Tibial nerve (tissue), 3 donors: ENCODE data around the gene NBEA.

ENCODE experiments used
- CTCF ChIP-seq, 5 experiments: fragments of 200-600 bp in 3 of 5; fragments of 450-650 bp in 2 of 5; sonication (generic) in 3 of 5; IDR thresholded peaks; one replicate each; pipeline ENCODE4 v1.5.1; 2016 to 2019; ENCODE audit warnings: antibody characterized with exemption in 5 of 5, mild to moderate bottlenecking in 3 of 5, moderate library complexity in 2 of 5
- POLR2A ChIP-seq, 2 donors: fragments of 450-650 bp; IDR thresholded peaks; one replicate each; pipeline ENCODE4 v1.6.1; 2017; ENCODE audit warnings: antibody characterized with exemption in 2 of 2, mild to moderate bottlenecking in 2 of 2, moderate library complexity in 2 of 2

GRCh38 chr13:34901572-34901971, 40.5 kb upstream of the NBEA start:
- no peak for TF ChIP-seq POLR2A (IDR thresholded peaks at IDR 0.05)
- TF ChIP-seq CTCF (IDR thresholded peaks at IDR 0.05), result no peak
